Activated T-helper 1 cell treated with Interleukin-2 at 50 U/mL for 16 hours (primary cell): ENCODE results near the gene SLC27A3.

ENCODE experiments used
- DNase-seq: peaks from one replicate; pipeline ENCODE4 v3.0.0-alpha.2; 2020; ENCODE audit warnings: low read depth

The SLC27A3 gene

GRCh38 chr1:153799566-153800465 lies 24.6 kb downstream of the SLC27A3 start:
- no peak for DNase-seq

- no peak for DNase-seq
Observed at GRCh38 chr1:153800516-153800915, 25.3 kb downstream of the SLC27A3 start.

- DNase-seq, result no peak
Observed at GRCh38 chr1:153801028-153801625, 25.9 kb downstream of the SLC27A3 start.

- DNase-seq, result no peak
Observed at GRCh38 chr1:153801786-153802697, 26.8 kb downstream of the SLC27A3 start.

GRCh38 chr1:153803470-153804056 lies 28.4 kb downstream of the SLC27A3 start:
- no peak for DNase-seq

GRCh38 chr1:153804112-153804511 lies 28.9 kb downstream of the SLC27A3 start:
- no peak for DNase-seq

GRCh38 chr1:153805042-153805745 lies 30.0 kb downstream of the SLC27A3 start:
- DNase-seq, result peak; percentile 39

GRCh38 chr1:153805886-153806719 lies 30.9 kb downstream of the SLC27A3 start:
- no peak for DNase-seq

- DNase-seq, result no peak
Observed at GRCh38 chr1:153816283-153816889, 41.2 kb downstream of the SLC27A3 start.

GRCh38 chr1:153818876-153819275 lies 43.7 kb downstream of the SLC27A3 start:
- DNase-seq, result no peak

GRCh38 chr1:153827168-153827964 lies 52.2 kb downstream of the SLC27A3 start:
- DNase-seq, result no peak
